ENCODE results near the gene SFRP2.

- TF ChIP-seq POLR2AphosphoS5 (IDR thresholded peaks at IDR 0.05; ENCODE audit: borderline replicate concordance, low read depth, low read length), result no peak
- no peak for TF ChIP-seq EZH2 (IDR thresholded peaks at IDR 0.05)
- no peak for TF ChIP-seq FOXP2 (optimal IDR thresholded peaks at IDR 0.05; ENCODE audit: control extremely low read depth, extremely low read length, insufficient read depth)
Observed at GRCh38 chr4:153823483-153823882, 34.6 kb upstream of the SFRP2 start.

Data from SK-N-MC (cell line).